ELF-1 (cell line): Measurements from ENCODE around the gene IL7R.
"Not testable (repeated sequence)": the region's sequence is repeated elsewhere in the genome, so short reads cannot be mapped to it uniquely, and the experiment has no call there.

Experiments
- DNase-seq: peaks from one replicate; pipeline ENCODE4 v3.0.0-alpha.2; 2016; ENCODE audit warnings: low read depth, low spot score

IL7R gene

DNA sequence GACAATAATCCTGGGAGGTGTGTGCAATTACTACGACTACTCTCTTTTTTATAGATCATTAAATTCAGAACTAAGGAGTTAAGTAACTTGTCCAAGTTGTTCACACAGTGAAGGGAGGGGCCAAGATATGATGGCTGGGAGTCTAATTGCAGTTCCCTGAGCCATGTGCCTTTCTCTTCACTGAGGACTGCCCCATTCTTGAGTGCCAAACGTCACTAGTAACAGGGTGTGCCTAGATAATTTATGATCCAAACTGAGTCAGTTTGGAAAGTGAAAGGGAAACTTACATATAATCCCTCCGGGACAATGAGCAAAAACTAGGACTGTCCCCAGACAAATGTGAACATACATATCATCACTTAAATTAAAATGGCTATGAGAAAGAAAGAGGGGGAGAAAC, 20.2 kb downstream of the IL7R start:
- no peak for DNase-seq

DNA sequence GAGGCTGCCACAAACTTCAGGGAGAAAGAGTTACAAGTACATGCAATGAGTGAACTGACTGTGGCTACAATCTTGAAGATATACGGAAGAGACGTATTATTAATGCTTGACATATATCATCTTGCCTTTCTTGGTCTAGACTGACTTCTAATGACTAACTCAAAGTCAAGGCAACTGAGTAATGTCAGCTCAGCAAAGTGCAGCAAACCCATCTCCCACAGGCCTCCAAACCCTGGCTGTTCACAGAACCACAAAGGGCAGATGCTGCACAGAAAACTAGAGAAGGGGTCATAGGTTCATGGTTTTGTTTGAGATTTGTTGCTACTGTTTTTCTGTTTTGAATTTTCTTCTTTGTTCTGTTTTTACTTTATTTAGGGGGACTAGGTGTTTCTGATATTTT, 21.0 kb downstream of the IL7R start:
- DNase-seq, result no peak

DNA sequence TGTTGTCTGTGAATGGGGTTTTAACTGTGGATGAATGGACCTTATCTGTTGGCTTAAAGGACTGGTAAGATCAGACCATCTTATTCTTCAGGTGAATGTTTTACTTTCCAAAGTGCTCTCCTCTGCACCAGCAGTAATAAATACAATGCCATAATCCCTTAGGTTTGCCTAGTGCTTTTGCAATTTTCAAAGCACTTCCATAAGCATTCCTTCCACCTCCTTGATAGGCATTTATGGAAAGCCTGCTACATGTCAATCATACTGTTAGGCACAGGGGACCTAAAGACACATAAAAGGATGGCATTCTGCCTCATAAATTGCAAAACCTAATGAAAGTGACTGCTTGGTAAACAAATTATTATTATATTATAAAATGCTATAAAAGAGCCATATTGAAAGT, 21.4 kb downstream of the IL7R start:
- no peak for DNase-seq

DNA sequence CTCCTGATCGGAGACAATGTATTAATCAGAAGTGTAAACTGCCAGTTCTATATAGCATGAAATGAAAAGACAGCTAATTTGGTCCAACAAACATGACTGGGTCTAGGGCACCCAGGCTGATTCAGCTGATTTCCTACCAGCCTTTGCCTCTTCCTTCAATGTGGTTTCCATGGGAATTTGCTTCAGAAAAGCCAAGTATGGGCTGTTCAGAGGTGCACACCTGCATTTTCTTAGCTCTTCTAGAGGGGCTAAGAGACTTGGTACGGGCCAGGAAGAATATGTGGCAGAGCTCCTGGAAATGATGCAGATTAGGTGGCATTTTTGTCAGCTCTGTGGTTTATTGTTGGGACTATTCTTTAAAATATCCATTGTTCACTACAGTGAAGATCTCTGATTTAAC, 22.4 kb downstream of the IL7R start:
- no peak for DNase-seq

DNA sequence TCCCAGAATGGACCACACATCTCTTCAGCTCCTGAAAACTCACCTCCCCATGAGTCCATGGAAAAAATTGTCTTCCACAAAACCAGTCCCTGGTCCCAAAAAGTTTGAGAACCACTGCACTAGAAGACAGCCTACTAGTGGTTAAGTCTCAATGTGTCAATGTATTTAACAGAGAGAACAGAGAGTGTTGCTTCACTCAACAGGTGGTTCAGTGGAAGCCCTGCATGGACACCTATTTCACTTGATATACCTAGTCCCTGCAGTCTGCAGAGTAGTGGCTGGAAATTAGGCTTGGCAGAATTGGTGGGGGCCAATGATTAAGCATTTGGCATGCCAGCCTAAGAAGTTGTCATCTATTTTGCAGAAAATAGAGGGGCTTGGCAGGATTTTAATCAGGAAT, 23.0 kb downstream of the IL7R start:
- DNase-seq, result no peak

DNA sequence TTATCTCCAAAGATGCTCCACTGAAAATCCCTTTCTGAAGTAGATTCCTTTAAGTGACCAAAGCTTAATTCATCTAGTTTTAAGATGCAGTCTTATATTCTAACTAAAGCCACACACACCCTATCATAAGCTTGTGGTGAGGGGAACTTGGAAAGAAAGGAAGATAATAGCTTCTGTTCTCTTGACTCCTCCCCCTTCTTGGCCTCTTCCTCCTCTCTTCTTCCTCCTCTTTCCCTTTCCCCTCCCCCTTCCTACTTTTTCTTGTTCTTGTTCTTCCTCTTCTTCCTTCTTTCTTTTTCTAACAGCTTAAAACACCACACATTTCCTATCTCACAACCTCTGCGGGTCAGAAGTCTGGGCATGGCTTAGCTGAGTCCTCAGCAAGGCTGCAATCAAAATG, 23.5 kb downstream of the IL7R start:
- no peak for DNase-seq

DNA sequence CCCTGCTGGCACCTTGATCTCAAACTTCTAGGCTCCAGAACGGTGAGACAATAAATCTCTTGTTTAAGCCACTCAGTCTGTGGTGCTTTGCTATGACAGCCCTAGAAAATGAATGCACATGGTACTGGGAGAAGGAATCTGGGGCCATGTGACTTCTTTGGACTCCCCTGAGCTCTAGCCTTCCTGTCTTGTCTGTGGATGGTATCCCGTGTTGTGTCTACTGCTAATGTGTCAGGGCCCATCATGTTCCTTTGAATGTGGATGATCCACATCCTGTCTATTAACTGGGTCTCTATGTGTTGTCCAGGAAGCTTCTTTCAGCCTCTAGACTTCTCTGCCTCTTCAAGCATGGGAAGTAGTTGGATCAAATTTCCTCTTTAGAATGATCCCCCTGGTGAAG, 25.1 kb downstream of the IL7R start:
- DNase-seq, result no peak

DNA sequence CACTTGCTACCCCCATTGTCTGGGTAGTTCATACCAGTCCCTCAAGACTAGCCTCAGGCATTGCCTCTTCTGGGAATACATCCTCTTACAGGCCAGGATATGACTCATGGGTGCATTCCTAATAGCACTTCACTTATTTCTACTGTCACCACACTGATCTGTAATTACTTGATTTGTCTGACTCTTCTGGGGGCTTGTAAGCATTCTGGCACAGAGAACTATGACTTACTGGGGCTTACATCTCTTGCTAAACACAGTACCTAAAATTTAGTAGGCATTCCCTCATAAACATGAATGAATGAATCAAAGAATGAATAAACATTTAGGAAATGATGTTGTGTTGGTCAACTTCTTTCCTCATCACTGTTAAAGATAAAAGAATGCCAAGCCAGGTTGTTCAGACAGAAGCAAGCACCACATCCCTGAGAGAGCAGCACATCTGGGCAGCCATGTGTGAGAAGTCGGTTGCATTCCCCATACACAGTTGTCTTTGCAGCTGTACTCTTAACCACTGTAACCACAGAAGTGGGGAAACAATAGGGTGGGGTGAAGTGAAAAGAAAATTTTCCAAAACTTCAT, 27.6 kb downstream of the IL7R start:
- peak; percentile 1 for DNase-seq

DNA sequence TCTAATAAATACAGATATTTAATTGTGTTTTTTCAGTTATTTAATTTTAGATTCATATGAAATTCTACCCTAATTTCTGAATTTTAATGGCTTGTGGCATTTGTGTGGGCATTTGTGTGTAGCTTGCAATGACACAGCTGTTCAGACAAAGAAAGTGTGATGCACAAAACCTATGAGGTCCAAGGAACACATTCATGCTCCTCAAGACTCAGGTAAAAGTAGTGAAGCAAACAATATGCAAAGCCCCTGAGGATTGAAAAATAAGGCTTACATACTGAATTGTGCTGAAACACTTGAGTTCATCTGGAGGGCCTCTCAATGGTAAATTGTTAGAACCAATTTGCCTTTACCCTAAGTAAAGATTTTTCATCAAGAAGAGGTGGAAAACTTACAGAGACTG, 28.1 kb downstream of the IL7R start:
- DNase-seq, result no peak

DNA sequence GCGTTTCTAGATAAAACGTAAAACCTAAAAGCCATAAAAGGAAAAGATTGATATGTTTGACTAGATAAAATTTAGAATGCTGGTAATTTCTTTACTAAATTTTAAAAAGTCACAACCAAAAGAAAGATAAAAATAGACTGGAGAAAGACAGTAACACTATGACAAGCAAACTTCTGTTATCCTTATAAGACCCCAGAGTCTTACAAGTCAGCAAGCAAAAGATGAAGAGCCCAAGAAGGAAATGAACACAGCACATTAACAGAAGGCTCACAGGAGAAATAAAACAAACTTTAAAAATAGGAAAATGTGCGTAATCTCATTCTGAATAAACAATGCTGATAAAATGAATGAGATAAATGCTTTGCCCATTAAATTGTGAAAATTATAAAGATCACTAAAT, 29.7 kb downstream of the IL7R start:
- DNase-seq, result no peak

DNA sequence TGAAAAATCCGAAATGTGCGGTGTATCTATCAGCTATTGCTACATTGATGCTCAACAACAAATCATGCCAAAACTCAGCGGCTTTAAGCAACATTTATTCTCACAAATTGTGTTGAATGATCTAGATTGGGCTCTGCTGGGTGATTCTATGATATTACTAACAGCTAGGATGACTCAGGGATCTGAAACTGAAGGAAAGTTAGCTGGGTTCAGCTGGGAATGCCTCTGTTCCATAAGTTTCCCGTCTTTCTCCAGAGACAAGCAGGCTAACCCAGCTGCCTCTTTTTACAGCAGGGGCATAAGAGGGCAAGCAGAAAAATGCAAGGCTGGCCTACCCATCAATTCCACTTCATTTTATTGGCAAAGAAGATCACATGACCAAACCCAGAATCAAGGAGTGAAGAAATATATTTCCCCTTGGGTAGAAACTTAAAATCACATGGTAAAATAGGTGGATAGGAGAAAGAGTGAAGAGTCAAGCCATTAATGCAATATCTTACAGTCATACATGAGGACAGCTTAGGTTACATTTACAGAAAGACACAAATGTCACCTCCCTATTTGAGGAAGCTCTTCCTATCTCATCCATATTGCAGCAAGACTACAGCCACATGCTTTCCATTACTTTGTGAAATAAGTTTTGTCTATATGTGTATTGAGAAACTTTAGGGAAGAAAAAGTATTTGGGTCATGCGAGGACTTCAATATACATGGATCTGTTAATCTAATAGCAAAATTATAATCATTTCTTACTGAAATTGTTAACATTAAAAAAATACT, 30.8 kb downstream of the IL7R start:
- no peak for DNase-seq

DNA sequence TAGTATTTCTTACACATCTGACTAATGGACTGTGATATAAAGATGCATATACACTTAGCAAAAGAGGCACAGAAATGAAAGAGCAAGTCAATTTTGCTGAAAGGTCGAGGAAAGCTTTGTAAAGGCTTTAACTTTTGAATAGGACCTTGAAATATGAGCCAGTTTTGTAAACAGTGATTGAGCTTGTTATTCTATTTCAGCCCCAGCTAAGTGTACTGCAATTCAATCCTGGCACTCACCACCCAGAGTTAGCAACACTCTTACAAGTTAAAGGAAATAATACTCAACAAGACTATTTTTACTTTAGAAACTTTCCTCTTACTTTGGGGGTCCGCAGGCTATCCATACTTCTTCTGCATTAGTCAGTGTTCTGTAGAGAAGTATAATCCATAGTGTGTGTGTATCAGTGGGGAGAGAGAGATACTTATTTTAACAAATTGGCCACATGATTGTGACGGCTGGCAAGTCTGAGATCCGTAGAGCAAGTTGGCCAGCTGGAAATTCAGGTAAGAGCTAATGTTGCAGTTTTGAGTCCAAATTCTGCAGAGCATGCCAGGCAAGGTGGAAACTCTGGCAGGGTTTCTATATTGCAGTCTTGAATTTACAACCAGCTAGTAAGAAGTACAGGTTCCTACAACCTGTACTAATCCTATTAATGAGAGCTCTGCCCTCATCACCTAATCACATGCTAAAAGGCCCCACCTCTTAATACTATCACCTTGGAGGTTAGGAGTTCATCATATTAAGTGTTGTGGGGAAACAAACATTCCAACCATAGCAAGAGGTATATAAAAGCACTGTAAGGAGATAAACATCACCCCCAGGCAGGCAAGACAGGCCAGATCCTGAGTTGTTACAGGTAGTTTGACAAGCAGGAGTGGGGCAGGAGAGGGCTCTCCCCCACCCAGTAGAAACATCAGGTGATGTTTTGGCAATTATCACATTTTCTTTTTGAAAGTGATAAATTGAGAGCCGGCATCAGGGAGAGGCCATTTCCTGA, 33.6 kb downstream of the IL7R start:
- DNase-seq, result no peak

DNA sequence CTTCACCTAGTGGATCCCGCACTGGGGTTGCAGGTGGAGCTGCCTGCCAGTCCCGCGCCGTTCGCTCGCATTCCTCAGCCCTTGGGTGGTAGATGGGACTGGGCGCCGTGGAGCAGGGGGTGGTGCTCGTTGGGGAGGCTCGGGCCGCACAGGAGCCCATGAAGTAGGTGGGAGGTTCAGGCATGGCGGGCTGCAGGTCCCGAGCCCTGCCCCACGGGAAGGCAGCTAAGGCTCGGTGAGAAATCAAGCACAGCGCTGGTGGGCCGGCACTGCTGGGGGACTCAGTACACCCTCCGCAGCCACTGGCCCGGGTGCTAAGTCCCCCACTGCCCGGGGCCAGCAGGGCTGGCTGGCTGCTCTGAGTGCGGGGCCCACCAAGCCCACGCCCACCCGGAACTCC, 36.1 kb downstream of the IL7R start:
- not testable (repeated sequence) for DNase-seq

DNA sequence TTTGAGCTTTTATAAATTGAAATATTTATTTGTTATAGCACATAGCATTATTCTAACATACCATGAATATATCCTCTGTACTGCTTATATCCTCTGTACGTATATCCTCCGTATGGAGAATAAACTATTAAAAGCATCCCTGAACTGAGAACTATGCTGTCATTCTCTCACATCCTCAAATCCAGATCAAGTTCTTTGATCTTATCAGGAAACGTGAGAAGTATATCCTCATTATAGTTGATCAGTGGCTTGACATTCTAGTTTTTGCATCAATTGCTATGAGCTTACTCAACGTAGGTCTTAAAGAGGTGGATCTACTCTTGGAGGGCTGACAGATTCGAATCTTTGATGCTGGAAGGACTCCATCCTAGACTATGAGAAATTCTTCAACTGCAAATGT, 37.4 kb downstream of the IL7R start:
- no peak for DNase-seq

DNA sequence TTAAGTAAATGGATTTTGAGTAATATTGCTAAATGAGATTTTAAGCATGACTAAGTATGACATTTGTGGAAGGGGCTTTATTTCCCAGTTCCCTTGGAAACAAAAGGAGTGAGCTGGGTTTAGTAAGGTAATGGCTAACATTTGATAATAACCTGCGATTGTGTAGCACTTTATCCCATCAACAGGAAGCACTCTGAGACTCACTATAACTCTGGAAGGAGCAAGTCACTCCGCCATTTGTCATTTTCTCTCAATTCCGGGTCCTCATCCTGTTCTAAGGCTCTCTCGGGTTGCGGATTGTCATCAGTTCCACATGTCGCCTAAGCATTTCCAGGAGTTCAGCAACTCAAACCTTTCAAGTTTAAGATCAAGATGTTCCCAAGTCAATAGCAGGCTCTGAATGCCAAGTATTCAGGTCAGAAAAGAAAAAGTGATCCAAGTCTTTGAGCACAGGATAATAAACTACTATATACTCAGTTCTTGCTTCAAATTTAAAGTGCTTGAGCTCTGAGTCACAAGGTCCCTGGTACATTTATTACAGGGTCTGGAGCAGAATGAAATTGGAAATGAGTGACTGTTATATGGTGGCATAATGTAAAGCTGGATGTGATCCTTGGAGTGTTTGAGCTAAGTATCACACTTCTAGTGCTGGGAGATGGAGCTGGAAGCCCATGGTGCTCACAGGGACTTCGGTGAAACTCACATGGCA, 42.4 kb downstream of the IL7R start:
- no peak for DNase-seq

DNA sequence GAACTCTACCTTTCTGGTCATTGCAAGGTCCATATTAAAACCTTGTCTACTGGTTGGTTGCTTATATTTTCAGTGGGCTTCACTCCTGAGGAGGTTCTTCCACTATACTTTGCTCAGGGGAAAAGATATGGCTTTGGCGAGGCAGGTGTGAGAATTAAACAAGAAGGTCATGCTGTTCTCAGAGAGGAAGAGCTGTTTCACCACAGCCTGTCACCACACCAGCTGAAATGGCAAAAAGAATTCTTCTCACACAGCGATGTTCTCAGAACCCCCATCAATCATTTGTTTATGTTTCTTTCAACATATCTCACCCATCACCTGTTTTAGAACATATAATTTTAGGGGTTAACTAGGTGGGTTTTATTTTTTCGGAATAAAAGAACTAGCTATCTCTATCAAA, 43.1 kb downstream of the IL7R start:
- no peak for DNase-seq

DNA sequence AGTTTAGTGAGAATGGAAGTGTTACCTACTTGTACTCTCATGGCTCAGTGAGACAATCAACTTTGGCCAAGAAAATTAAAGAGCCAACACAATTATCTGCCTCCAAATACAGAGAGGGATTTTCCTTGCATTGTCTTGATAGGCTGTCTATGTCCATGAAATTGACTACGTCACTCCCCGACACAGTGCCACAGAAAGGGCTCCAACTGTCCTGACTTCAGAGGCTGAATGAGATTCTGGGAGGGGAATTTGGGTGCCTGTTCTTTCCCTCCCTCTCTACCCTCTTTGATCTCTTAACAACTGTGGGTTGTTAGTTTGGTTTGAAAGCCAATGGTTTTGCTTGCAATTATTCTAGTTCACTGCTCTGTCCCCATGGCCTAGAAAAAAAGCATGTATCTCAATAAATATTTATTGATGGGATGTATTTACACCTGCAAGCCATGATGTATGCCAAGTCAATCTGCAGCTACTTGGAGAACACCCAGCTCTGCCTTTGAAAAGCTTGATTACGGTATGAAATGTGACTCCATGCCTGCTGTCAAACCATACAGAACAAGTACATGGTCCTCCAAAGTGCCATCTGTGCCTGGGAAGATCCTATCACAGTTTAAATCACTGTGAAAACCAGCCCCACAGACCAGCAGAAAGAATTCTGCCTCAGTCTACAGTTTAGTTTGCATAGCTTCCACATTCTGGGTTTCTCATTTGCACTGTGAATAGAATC, 44.4 kb downstream of the IL7R start:
- no peak for DNase-seq

DNA sequence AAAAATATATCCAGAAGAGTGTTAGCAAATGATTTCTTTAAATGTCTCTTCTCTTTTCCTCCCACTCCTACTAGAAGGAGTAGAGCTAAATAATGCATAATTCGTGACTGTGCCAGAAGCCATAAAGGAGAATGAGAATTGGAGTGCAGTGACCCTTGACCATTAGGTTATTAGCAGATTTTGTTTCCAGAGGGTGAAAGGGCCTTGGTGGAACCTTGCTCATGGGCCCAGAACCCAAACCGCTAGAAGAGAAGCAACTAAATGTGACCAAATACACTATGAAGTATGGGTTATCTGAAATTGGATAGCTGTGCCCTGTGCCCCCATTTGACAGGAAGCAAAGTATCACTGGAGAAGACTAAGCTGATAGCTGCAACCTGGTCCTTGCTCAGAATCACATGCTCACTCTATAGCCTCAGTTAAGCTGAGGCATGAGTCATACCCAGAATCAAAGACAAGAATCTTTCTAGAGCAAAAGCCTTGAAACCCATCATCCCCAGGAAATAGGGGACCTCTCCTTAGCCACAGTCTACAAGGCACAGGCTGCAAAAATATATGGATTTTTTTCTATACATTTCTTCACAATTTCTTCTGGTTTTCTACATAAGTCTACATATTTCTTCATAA, 45.5 kb downstream of the IL7R start:
- no peak for DNase-seq

DNA sequence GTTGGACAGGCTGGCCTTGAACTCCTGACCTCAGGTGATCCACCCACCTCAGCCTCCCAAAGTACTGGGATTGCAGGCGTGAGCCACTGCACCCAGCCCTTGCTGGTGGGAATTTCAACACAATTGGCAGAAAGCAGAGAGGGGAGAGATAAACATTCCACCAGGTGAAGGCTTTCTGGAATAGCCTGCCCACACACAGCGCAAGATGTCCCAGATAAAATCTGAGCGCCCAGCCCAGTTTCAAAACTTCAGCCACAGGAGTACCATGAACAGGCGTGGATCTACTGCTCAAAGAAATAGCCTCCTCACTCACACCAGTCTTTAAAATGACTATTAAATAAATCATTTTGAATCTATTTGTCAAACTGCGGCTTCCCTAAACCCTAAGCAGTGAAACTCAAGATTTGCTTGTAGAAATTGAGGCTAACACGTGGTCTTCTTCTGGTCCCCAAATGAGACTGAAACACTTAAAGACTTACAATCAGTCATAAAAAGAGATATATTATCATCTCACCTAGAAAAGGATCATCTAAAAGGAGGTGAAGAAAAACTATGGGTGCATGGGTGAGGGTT, 47.0 kb downstream of the IL7R start:
- no peak for DNase-seq

DNA sequence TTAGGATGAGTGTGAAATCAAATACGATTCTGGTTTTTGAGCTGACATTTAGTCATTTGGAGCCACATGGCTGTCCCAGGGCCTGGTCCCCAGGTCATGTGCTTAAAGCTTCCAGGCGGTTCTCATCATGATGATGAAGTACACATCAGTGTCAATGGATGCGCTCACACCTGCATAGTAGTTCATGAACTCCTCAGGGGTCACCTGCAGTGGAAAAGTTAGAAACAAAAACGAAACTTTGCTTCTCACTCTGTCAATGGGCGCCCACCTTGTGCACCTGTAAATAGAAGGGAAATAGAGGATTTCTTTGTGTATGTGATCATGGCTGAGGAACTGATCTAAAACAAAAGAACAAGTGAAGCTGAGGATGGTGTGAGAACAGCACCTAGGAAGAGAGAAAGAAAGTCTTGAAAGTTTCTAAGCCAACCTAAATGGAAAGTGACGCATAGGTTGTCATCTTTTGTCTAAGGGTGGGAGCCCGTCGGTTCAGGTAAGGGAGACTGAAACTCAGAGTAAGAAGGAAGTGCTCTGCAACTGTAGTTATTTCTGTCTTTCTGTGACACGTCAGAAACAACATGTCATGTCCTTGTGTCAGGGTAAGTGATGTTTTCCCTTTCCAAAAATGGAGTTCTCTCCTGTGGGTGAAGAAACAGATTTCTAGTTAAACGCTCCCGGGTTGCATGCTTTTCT, 47.9 kb downstream of the IL7R start:
- no peak for DNase-seq
